HEK293 (cell line): ENCODE results near the gene ZCCHC14.

Experiments used
- ATF2 ChIP-seq: fragments of 450-650 bp; formaldehyde crosslinking; IDR thresholded peaks from 2 replicates; pipeline ENCODE4 v1.5.1; 2016; ENCODE audit warnings: missing biosample characterization, missing genetic modification characterization, low read depth
- CTCF ChIP-seq: fragments of 450-650 bp; formaldehyde crosslinking; IDR thresholded peaks from 2 replicates; pipeline ENCODE4 v1.5.1; 2016; ENCODE audit warnings: missing biosample characterization, missing genetic modification characterization
- FEZF1 ChIP-seq: fragments of 450-650 bp; formaldehyde crosslinking; IDR thresholded peaks from 2 replicates; pipeline ENCODE4 v1.5.1; 2016; ENCODE audit warnings: missing biosample characterization, missing genetic modification characterization
- HOXA7 ChIP-seq: sonication (generic); formaldehyde crosslinking; IDR thresholded peaks from 2 replicates; pipeline ENCODE4 v1.8.1; 2022; ENCODE audit warnings: missing genetic modification reagents, borderline replicate concordance
- HOXD13 ChIP-seq: sonication (generic); formaldehyde crosslinking; IDR thresholded peaks from 2 replicates; pipeline ENCODE4 v1.8.0; 2022; ENCODE audit warnings: missing genetic modification reagents, borderline replicate concordance
- SCRT2 ChIP-seq: fragments of 450-650 bp; formaldehyde crosslinking; IDR thresholded peaks from 2 replicates; pipeline ENCODE4 v1.5.1; 2016; ENCODE audit warnings: missing biosample characterization, missing genetic modification characterization
- ZBTB11 ChIP-seq: fragments of 450-650 bp; formaldehyde crosslinking; conservative IDR thresholded peaks from 2 replicates; pipeline ENCODE4 v1.5.1; 2016; ENCODE audit warnings: low read depth, missing biosample characterization, missing genetic modification characterization
- ZIC2 ChIP-seq: fragments of 450-650 bp; formaldehyde crosslinking; IDR thresholded peaks from 2 replicates; pipeline ENCODE4 v1.5.1; 2016; ENCODE audit warnings: missing biosample characterization, missing genetic modification characterization
- ZNF157 ChIP-seq: fragments of 450-650 bp; formaldehyde crosslinking; IDR thresholded peaks from 2 replicates; pipeline ENCODE4 v1.5.1; 2016; ENCODE audit warnings: missing biosample characterization, missing genetic modification characterization
- ZNF24 ChIP-seq: fragments of 450-650 bp; formaldehyde crosslinking; IDR thresholded peaks from 2 replicates; pipeline ENCODE4 v1.5.1; 2016; ENCODE audit warnings: missing biosample characterization, missing genetic modification characterization
- ZNF280C ChIP-seq: fragments of 450-650 bp; formaldehyde crosslinking; IDR thresholded peaks from 2 replicates; pipeline ENCODE4 v1.5.1; 2016; ENCODE audit warnings: missing biosample characterization, missing genetic modification characterization
- ZNF830 ChIP-seq: fragments of 450-650 bp; IDR thresholded peaks from 2 replicates; pipeline ENCODE4 v1.5.0; 2018; ENCODE audit warnings: missing biosample characterization, missing genetic modification characterization, low read depth, mild to moderate bottlenecking, moderate library complexity
- ZNF837 ChIP-seq: fragments of 450-650 bp; formaldehyde crosslinking; IDR thresholded peaks from 2 replicates; pipeline ENCODE4 v1.5.1; 2016; ENCODE audit warnings: missing biosample characterization, missing genetic modification characterization

- TF ChIP-seq SCRT2 (tag by site-specific recombination) (no peak), HOXA7 (CRISPR knock-in tag) (no peak), CTCF (no peak), ZBTB11 (no peak), ZNF837 (tag by site-specific recombination) (no peak), FEZF1 (no peak), ZIC2 (tag by site-specific recombination) (no peak), ZNF157 (no peak), ATF2 (tag by site-specific recombination) (no peak), ZNF830 (no peak), ZNF24 (tag by site-specific recombination) (no peak), HOXD13 (CRISPR knock-in tag) (no peak), ZNF280C (no peak)
These were observed 49.8 kb downstream of the ZCCHC14 start for GRCh38 chr16:87443016-87443415.
